A549 treated with CpdA at 1 μM for 4 hours (cell line): ENCODE measurements around the gene ADIPOR1. TPM values are rescaled to one million over a fixed set of nuclear protein-coding genes. Genes with fewer than 3 reads are reported as not detected.

Source experiments
- total RNA-seq: library from RNA; stranded (reverse); fragments of 200-300 nt; extraction: Qiagen RNA extraction; gene quantifications from 5 replicates; pipeline ENCODE4 v1.2.3, GENCODE V29; 2022; ENCODE audit warnings: low read depth

The ADIPOR1 gene
- total RNA-seq, result 60.5 to 70.1 TPM (median 66.6 TPM) in 5 replicates

GRCh38 chr1:202957733-202958543, at the start of gene ADIPOR1:
TSS of gene ADIPOR1 (minus strand) at chr1:202958312. CDS start at chr1:202951070, 7,242 bp downstream.

GRCh38 chr1:203006948-203007871, 49.1 kb upstream of the ADIPOR1 start, which contains the start of gene TMEM183A:
TSS of gene TMEM183A (plus strand) at chr1:203007374. CDS start at chr1:203007466, 92 bp downstream.

GRCh38 chr1:202926581-202927491, 31.3 kb downstream of the ADIPOR1 start, which contains the start of gene KLHL12:
TSS of gene KLHL12 (minus strand) at chr1:202927234. CDS start at chr1:202925162, 2,072 bp downstream.

Other genes with a start within 250 kb of the ADIPOR1 start
- 0.01 to 0.07 TPM (median 0.02 TPM) in 5 replicates for gene SYT2, start 247.9 kb downstream of the ADIPOR1 start, total RNA-seq
- gene KDM5B, start 149.9 kb downstream of the ADIPOR1 start, total RNA-seq, result 16.0 to 18.4 TPM (median 16.8 TPM) in 5 replicates
- gene PCAT6, start 147.4 kb downstream of the ADIPOR1 start, total RNA-seq, result 2.5 to 3.9 TPM (median 3.6 TPM) in 5 replicates
- 13.3 to 15.8 TPM (median 14.7 TPM) in 5 replicates for gene RABIF, start 69.2 kb downstream of the ADIPOR1 start, total RNA-seq
- 15.8 to 18.5 TPM (median 17.0 TPM) in 5 replicates for gene KLHL12, start 31.1 kb downstream of the ADIPOR1 start, total RNA-seq
- 20.5 to 24.0 TPM (median 22.3 TPM) in 5 replicates for gene CYB5R1, start 8.9 kb upstream of the ADIPOR1 start, total RNA-seq
- 46.3 to 53.9 TPM (median 52.6 TPM) in 5 replicates for gene TMEM183A, start 49.1 kb upstream of the ADIPOR1 start, total RNA-seq
- gene PPFIA4, start 68.2 kb upstream of the ADIPOR1 start, total RNA-seq, result 0.25 to 1.1 TPM (median 0.34 TPM) in 5 replicates
- gene MYOG, start 127.7 kb upstream of the ADIPOR1 start, total RNA-seq, result not detected in 5 replicates
- 0.80 to 1.3 TPM (median 1.2 TPM) in 5 replicates for gene ADORA1, start 169.4 kb upstream of the ADIPOR1 start, total RNA-seq
- gene MYBPH, start 217.5 kb upstream of the ADIPOR1 start, total RNA-seq, result not detected in 5 replicates
- gene CHI3L1, start 228.4 kb upstream of the ADIPOR1 start, total RNA-seq, result not detected in 5 replicates